OCI-LY1 (cell line): Measurements from ENCODE around the gene DEGS2.

Experiments used
- CTCF ChIP-seq: fragments of 200-600 bp; sonication (generic), shearing (Covaris generic); IDR thresholded peaks from 2 replicates; pipeline ENCODE4 v1.5.1; 2017; ENCODE audit warnings: mild to moderate bottlenecking, antibody characterized with exemption, low read length, moderate library complexity, mixed read lengths
- EZH2 ChIP-seq: fragments of 200-600 bp; sonication (generic), shearing (Covaris generic); IDR thresholded peaks from 2 replicates; pipeline ENCODE4 v1.8.0; 2017; ENCODE audit warnings: borderline replicate concordance, mixed run types, mild to moderate bottlenecking, antibody characterized with exemption, low read length, moderate library complexity, mixed read lengths

- TF ChIP-seq CTCF, result no peak
- TF ChIP-seq EZH2, result no peak
These were observed 32.3 kb upstream of the DEGS2 start for GRCh38 chr14:100191584-100192249.
